SK-N-SH (cell line): Measurements from ENCODE around the gene THBS2. TPM values are rescaled to one million over a fixed set of nuclear protein-coding genes. Genes with fewer than 3 reads are reported as not detected.

Experiments used
- CTCF ChIA-PET: fragments of 300-600, 350-600 bp; formaldehyde crosslinking; extraction: SDS; loops from one replicate; lab custom pipeline; 2021; lab: Yijun Ruan, JAX
- POLR2A ChIA-PET: fragments of 350-600 bp; sonication (Branson Sonifier 250); formaldehyde crosslinking; extraction: SDS; loops from one replicate; lab custom pipeline; 2020; ENCODE audit warnings: antibody characterized with exemption, inconsistent platforms; lab: Yijun Ruan, JAX
- DNase-seq: peaks from one replicate; pipeline ENCODE4 v3.0.0; 2012
- H2AFZ ChIP-seq: fragments of 200-600 bp; sonication (generic); 2 replicates; pipeline ENCODE4 v1.8.1; 2016; ENCODE audit warnings: antibody characterized with exemption, mild to moderate bottlenecking, low read depth
- H3F3A ChIP-seq: fragments of 200-600 bp; sonication (generic); replicated peaks from 2 replicates; pipeline ENCODE3; 2016; ENCODE audit warnings: antibody characterized with exemption, mild to moderate bottlenecking; ENCODE audit not compliant: insufficient read depth
- H3K27ac ChIP-seq, 2 experiments: fragments of 200-500 bp in 1 of 2; fragments of 200-600 bp in 1 of 2; sonication (Bioruptor generic) in 1 of 2; sonication (generic), shearing (Covaris generic) in 1 of 2; 2 replicates each; pipeline versions ENCODE4 v1.5.1 to v1.6.1; 2014 to 2016; ENCODE audit warnings: low read depth in 2 of 2, inconsistent platforms in 1 of 2, low read length in 1 of 2, mild to moderate bottlenecking in 1 of 2, mixed read lengths in 1 of 2
- H3K27me3 ChIP-seq: fragments of 200-600 bp; sonication (generic), shearing (Covaris generic); 2 replicates; pipeline ENCODE4 v1.6.1; 2016; ENCODE audit warnings: mixed run types; ENCODE audit not compliant: insufficient read depth
- H3K36me3 ChIP-seq, 2 experiments: fragments of 200-500 bp in 1 of 2; fragments of 200-600 bp in 1 of 2; sonication (Bioruptor generic) in 1 of 2; sonication (generic) in 1 of 2; replicated peaks in 1 of 2; 2 replicates each; pipeline versions ENCODE3 to v1.5.1; 2014 to 2016; ENCODE audit warnings: low read length in 1 of 2, mild to moderate bottlenecking in 1 of 2; ENCODE audit not compliant: insufficient read depth in 2 of 2, control insufficient read depth in 1 of 2
- H3K4me1 ChIP-seq, 2 experiments: fragments of 200-500 bp in 1 of 2; fragments of 200-600 bp in 1 of 2; sonication (Bioruptor generic) in 1 of 2; sonication (generic), shearing (Covaris generic) in 1 of 2; 2 replicates each; pipeline versions ENCODE4 v1.5.1 to v1.6.1; 2014 to 2016; ENCODE audit warnings: low read depth in 1 of 2, low read length in 1 of 2, mixed run types in 1 of 2; ENCODE audit not compliant: insufficient read depth in 2 of 2, control insufficient read depth in 1 of 2
- H3K4me2 ChIP-seq: fragments of 200-600 bp; sonication (generic), shearing (Covaris generic); 2 replicates; pipeline ENCODE4 v1.6.1; 2017; ENCODE audit warnings: mixed run types
- H3K4me3 ChIP-seq, 2 experiments: fragments of 200-500 bp in 1 of 2; fragments of 200-600 bp in 1 of 2; sonication (Bioruptor generic) in 1 of 2; sonication (generic), shearing (Covaris generic) in 1 of 2; 2 replicates each; pipeline versions ENCODE4 v1.5.1 to v1.8.1; 2014 to 2016; ENCODE audit warnings: low read depth in 2 of 2, inconsistent platforms in 1 of 2, low read length in 1 of 2, mild to moderate bottlenecking in 1 of 2, mixed read lengths in 1 of 2, moderate library complexity in 1 of 2
- H3K79me2 ChIP-seq: fragments of 200-600 bp; sonication (generic); 2 replicates; pipeline ENCODE4 v1.8.1; 2017; ENCODE audit warnings: mild to moderate bottlenecking; ENCODE audit not compliant: insufficient read depth
- H3K9ac ChIP-seq: fragments of 200-600 bp; sonication (generic); 2 replicates; pipeline ENCODE4 v1.6.1; 2017; ENCODE audit warnings: mixed run types
- H3K9me2 ChIP-seq: fragments of 200-600 bp; sonication (generic); 2 replicates; pipeline ENCODE4 v1.6.1; 2017; ENCODE audit warnings: mixed run types
- H3K9me3 ChIP-seq: fragments of 200-600 bp; sonication (generic); 2 replicates; pipeline ENCODE4 v1.6.1; 2017; ENCODE audit warnings: mixed run types, mild to moderate bottlenecking, moderate library complexity
- H4K20me1 ChIP-seq: fragments of 200-600 bp; sonication (generic); 2 replicates; pipeline ENCODE4 v1.6.1; 2017; ENCODE audit warnings: mild to moderate bottlenecking, mixed run types; ENCODE audit not compliant: insufficient read depth
- CHD2 ChIP-seq: fragments of 150-350 bp; IDR thresholded peaks from 2 replicates; pipeline ENCODE4 v1.6.1; 2018; ENCODE audit warnings: low read length; ENCODE audit not compliant: partially characterized antibody
- ELF1 ChIP-seq: IDR thresholded peaks from 2 replicates; pipeline ENCODE4 v1.4.0; 2012
- EP300 ChIP-seq, 2 experiments: IDR thresholded peaks; 2 replicates each; pipeline versions ENCODE4 v1.4.0 to v1.6.1; 2012; ENCODE audit warnings: borderline replicate concordance in 1 of 2, low read depth in 1 of 2, low read length in 1 of 2
- EZH2phosphoT487 ChIP-seq: fragments of 200-600 bp; sonication (generic); IDR thresholded peaks from 2 replicates; pipeline ENCODE4 v1.6.1; 2017; ENCODE audit warnings: low read depth, mixed run types, mild to moderate bottlenecking, antibody characterized with exemption, moderate library complexity, borderline replicate concordance
- FOSL2 ChIP-seq: IDR thresholded peaks from 2 replicates; pipeline ENCODE4 v1.4.0; 2012; ENCODE audit warnings: low read depth, mild to moderate bottlenecking, moderate library complexity, borderline replicate concordance
- FOXM1 ChIP-seq: IDR thresholded peaks from 2 replicates; pipeline ENCODE4 v1.4.0; 2012; ENCODE audit warnings: low read depth, mild to moderate bottlenecking
- IRF3 ChIP-seq: fragments of 150-350 bp; IDR thresholded peaks from 2 replicates; pipeline ENCODE4 v1.6.1; 2016; ENCODE audit warnings: mild to moderate bottlenecking, low read depth, low read length
- JUND ChIP-seq: IDR thresholded peaks from 2 replicates; pipeline ENCODE4 v1.4.0; 2012
- NFIC ChIP-seq: IDR thresholded peaks from 2 replicates; pipeline ENCODE4 v1.4.0; 2012; ENCODE audit warnings: borderline replicate concordance
- REST ChIP-seq: IDR thresholded peaks from 2 replicates; pipeline ENCODE4 v1.6.1; 2012; ENCODE audit warnings: mild to moderate bottlenecking, low read depth, low read length, moderate library complexity
- RFX5 ChIP-seq: IDR thresholded peaks from 2 replicates; pipeline ENCODE4 v1.6.1; 2012; ENCODE audit warnings: mild to moderate bottlenecking, improper control_type of control experiment, low read length
- SIN3A ChIP-seq: IDR thresholded peaks from 2 replicates; pipeline ENCODE4 v1.6.1; 2012; ENCODE audit warnings: low read depth, mild to moderate bottlenecking, low read length, moderate library complexity, borderline replicate concordance
- TEAD4 ChIP-seq: IDR thresholded peaks from 2 replicates; pipeline ENCODE4 v1.4.0; 2012; ENCODE audit warnings: mild to moderate bottlenecking, borderline replicate concordance; ENCODE audit not compliant: insufficient read depth
- USF1 ChIP-seq: IDR thresholded peaks from 2 replicates; pipeline ENCODE4 v1.4.0; 2012; ENCODE audit warnings: low read depth, borderline replicate concordance
- WGBS: methylation state at CpG from one replicate; pipeline ENCODE4 v1.1.6; 2017; ENCODE audit warnings: low lambda C conversion rate; 5-methylcytosine and 5-hydroxymethylcytosine counted together
- polyA plus RNA-seq, 3 experiments: library from polyadenylated mRNA; depleted of rRNA; stranded (reverse); fragments of >200 nt; gene quantifications; 2 replicates each; pipeline ENCODE4 v1.2.3, GENCODE V29; 2012

Gene THBS2
- polyA plus RNA-seq, 1 of the 3 experiments (the other 2 are of a cell fraction), result 166 TPM

GRCh38 chr6:169256061-169256460, 2.4 kb upstream of the THBS2 start (continued):
- TF ChIP-seq CHD2, result no peak

GRCh38 chr6:169255643-169256042, 2.0 kb upstream of the THBS2 start:
- POLR2A ChIA-PET, result no interaction called here
- no peak overlapping the region for H3K4me2 ChIP-seq
- H3K27ac ChIP-seq, result no peak overlapping the region
- H3K9me3 ChIP-seq, result no peaks in the 10 kb centered on the region
- peaks cover 26% of the 10 kb centered on the region for H3K79me2 ChIP-seq
- H3K4me3 ChIP-seq, result no peak overlapping the region
- 0 out of 2 replicates have a peak, but pooled peaks cover 9% of the 10 kb centered on the region for H4K20me1 ChIP-seq
- H2AFZ ChIP-seq, result no peak overlapping the region
- no peak for DNase-seq
- no peaks in the 10 kb centered on the region for H3K36me3 ChIP-seq
- peaks cover 7% of the 10 kb centered on the region for H3F3A ChIP-seq
- peaks cover 4 to 22% of the 10 kb centered on the region in 2 experiments; a peak in 2 of 4 replicates for H3K4me1 ChIP-seq
- no peaks in the 10 kb centered on the region for H3K9me2 ChIP-seq
- H3K27me3 ChIP-seq, result no peaks in the 10 kb centered on the region
- no peak overlapping the region for H3K9ac ChIP-seq
- WGBS, result 85% methylated on average over 10 of the region's 10 CpGs
- TF ChIP-seq ELF1 (no peak), TEAD4 (no peak), NFIC (no peak), EZH2phosphoT487 (no peak), SIN3A (no peak), REST (no peak), RFX5 (no peak), FOXM1 (no peak)
- TF ChIP-seq, all 33 proteins: peak for 0
- CTCF ChIA-PET, result no interaction called here

GRCh38 chr6:169254456-169255316, 1.0 kb upstream of the THBS2 start:
- peak overlapping the region; percentile 11 to 73; a peak in 2 of 4 replicates for H3K27ac ChIP-seq
- DNase-seq, result no peak
- H4K20me1 ChIP-seq, result 0 out of 2 replicates have a peak, but pooled peaks cover 9% of the 10 kb centered on the region
- no peaks in the 10 kb centered on the region for H3K36me3 ChIP-seq
- no peaks in the 10 kb centered on the region for H3K9me2 ChIP-seq
- WGBS, result 64% methylated on average over 11 of the region's 19 CpGs
- H3K79me2 ChIP-seq, result peaks cover 35% of the 10 kb centered on the region
- no peaks in the 10 kb centered on the region for H3K9me3 ChIP-seq
- peaks cover 4 to 22% of the 10 kb centered on the region in 2 experiments; a peak in 2 of 4 replicates for H3K4me1 ChIP-seq
- H3K4me2 ChIP-seq, result peak overlapping the region; percentile 87
- H3F3A ChIP-seq, result peaks cover 11% of the 10 kb centered on the region
- POLR2A ChIA-PET, result no interaction called here
- no peak overlapping the region for H2AFZ ChIP-seq
- H3K9ac ChIP-seq, result no peak overlapping the region
- no peaks in the 10 kb centered on the region for H3K27me3 ChIP-seq
- CTCF ChIA-PET, result interaction anchor here (0.9 kb wide), 1 partner anchor 16 kb away, joined by 3 read pairs; no protein-coding TSS in a partner anchor
- H3K4me3 ChIP-seq, result no peak overlapping the region
- TF ChIP-seq JUND (no peak), TEAD4 (no peak), FOSL2 (no peak), REST (no peak), USF1 (no peak), FOXM1 (no peak), EP300 (IDR thresholded peaks at IDR 0.05; ENCODE audit: borderline replicate concordance in 1 of 2, low read depth in 1 of 2, low read length in 1 of 2) (no peak), IRF3 (no peak)
